ENCODE data around the gene YWHAQ. TPM values are rescaled to one million over a fixed set of nuclear protein-coding genes. Genes with fewer than 3 reads are reported as not detected.

Gene YWHAQ
- total RNA-seq, 6 experiments from 2014 or later: 70.4 to 105 (median 84.2) TPM

- ATAC-seq (no peak), DNase-seq (no peak)
- 46% methylated on average over 1 of the region's 1 CpG for WGBS (ENCODE audit: insufficient coverage, low coverage, low lambda C conversion rate, missing lambda C conversion rate)
- no peak for TF ChIP-seq POLR2A (IDR thresholded peaks at IDR 0.05)
- Histone ChIP-seq H3K4me1 (no peaks in the 10 kb centered on the region), H3K4me3 (no peak overlapping the region), H3K27me3 (no peaks in the 10 kb centered on the region), H3K36me3 (no peaks in the 10 kb centered on the region), H3K27ac (no peak overlapping the region), H3K9me3 (no peaks in the 10 kb centered on the region)
- intact Hi-C loops (cut with DNase I): no loop called here
Measured at GRCh38 chr2:9652267-9652666, 21.5 kb upstream of the YWHAQ start.

GRCh38 chr2:9650119-9650821, 19.5 kb upstream of the YWHAQ start:
- no peaks in the 10 kb centered on the region for H3K27me3 ChIP-seq
- DNase-seq: no peak
- H3K9me3 ChIP-seq: no peaks in the 10 kb centered on the region
- no peak overlapping the region for H3K4me3 ChIP-seq
- no peak overlapping the region for H3K27ac ChIP-seq
- H3K4me1 ChIP-seq: no peaks in the 10 kb centered on the region
- no peak for TF ChIP-seq POLR2A (IDR thresholded peaks at IDR 0.05)
- TF ChIP-seq CTCF (IDR thresholded peaks at IDR 0.05): no peak
- intact Hi-C loops (cut with DNase I): no loop called here
- 63% methylated on average over 3 of the region's 4 CpGs for WGBS (ENCODE audit: insufficient coverage, low coverage, low lambda C conversion rate, missing lambda C conversion rate)
- ATAC-seq: no peak
- no peaks in the 10 kb centered on the region for H3K36me3 ChIP-seq

GRCh38 chr2:9649261-9649660, 18.5 kb upstream of the YWHAQ start:
- H3K27me3 ChIP-seq: no peaks in the 10 kb centered on the region
- H3K9me3 ChIP-seq: no peaks in the 10 kb centered on the region
- ATAC-seq (no peak), DNase-seq (no peak)
- 16% methylated on average over 2 of the region's 6 CpGs for WGBS (ENCODE audit: insufficient coverage, low coverage, low lambda C conversion rate, missing lambda C conversion rate)
- intact Hi-C loops (cut with DNase I): no loop called here
- no peaks in the 10 kb centered on the region for H3K36me3 ChIP-seq
- no peak overlapping the region for H3K27ac ChIP-seq
- no peak overlapping the region for H3K4me3 ChIP-seq
- H3K4me1 ChIP-seq: no peaks in the 10 kb centered on the region
- TF ChIP-seq POLR2A (IDR thresholded peaks at IDR 0.05) (no peak), CTCF (IDR thresholded peaks at IDR 0.05) (no peak)

- 40% methylated on average over 1 of the region's 10 CpGs for WGBS (ENCODE audit: insufficient coverage, low coverage, low lambda C conversion rate, missing lambda C conversion rate)
- ATAC-seq: no peak
- TF ChIP-seq CTCF (IDR thresholded peaks at IDR 0.05): no peak
- Histone ChIP-seq H3K36me3 (no peaks in the 10 kb centered on the region), H3K9me3 (no peaks in the 10 kb centered on the region), H3K4me3 (no peak overlapping the region), H3K27me3 (no peaks in the 10 kb centered on the region), H3K4me1 (no peaks in the 10 kb centered on the region), H3K27ac (no peak overlapping the region)
- DNase-seq: no peak
- intact Hi-C loops (cut with DNase I): no loop called here
Measured at GRCh38 chr2:9648821-9649220, 18.0 kb upstream of the YWHAQ start.

- 19% methylated on average over 6 of the region's 6 CpGs for WGBS (ENCODE audit: insufficient coverage, low coverage, low lambda C conversion rate, missing lambda C conversion rate)
- no peak overlapping the region for H3K4me3 ChIP-seq
- TF ChIP-seq POLR2A (IDR thresholded peaks at IDR 0.05) (no peak), CTCF (IDR thresholded peaks at IDR 0.05) (no peak)
- H3K9me3 ChIP-seq: no peaks in the 10 kb centered on the region
- no peaks in the 10 kb centered on the region for H3K36me3 ChIP-seq
- no peaks in the 10 kb centered on the region for H3K4me1 ChIP-seq
- intact Hi-C loops (cut with DNase I): no loop called here
- H3K27ac ChIP-seq: no peak overlapping the region
- peak in 1 of 4 donors; percentile 28 for ATAC-seq
- no peak for DNase-seq
- no peaks in the 10 kb centered on the region for H3K27me3 ChIP-seq
Measured at GRCh38 chr2:9647884-9648283, 17.1 kb upstream of the YWHAQ start.
